ENCODE measurements around the gene DYDC1. TPM values are rescaled to one million over a fixed set of nuclear protein-coding genes. Genes with fewer than 3 reads are reported as not detected.

The DYDC1 gene
- total and polyA plus RNA-seq, 8 donors, result not detected

DNA sequence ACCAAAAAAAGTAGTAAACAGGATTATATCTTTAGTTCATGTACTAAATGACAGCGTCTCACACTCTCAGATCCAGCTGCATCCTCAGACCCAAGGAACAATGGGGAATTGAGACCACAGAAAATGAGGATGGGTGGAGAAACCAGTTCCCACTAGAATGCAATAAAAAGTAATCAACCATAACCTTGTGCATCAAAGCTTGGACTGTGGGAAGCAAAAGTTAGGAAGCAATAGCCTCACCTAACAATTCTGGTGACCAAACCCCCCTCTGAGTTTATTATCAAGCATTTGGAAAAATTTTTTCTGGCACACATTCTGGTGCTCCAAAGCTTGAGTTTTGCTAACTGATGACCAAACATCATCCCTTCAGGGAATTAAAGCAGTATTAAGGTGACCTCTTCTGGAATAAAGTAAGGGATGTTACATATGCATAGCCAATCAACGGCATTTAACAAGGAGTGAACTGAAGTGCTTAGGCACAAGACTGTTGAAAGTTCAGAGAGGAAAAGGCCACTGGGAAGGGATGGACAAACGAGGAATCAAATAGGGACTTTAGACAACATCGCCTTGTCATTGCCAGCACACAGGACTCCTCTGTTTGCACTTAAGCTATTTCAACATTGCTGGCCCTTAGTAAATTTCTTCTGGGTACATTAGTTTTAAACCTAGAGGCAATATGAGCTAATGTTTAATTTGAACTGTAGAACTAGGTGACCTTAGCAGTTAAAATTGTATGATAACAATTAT, 65.9 kb downstream of the DYDC1 start:
- FAIRE-seq, result no peak
- Histone ChIP-seq H3K4me3 (no peak overlapping the region), H3K36me3 (no peaks in the 10 kb centered on the region), H3K27me3 (no peaks in the 10 kb centered on the region), H3K9me3 (no peaks in the 10 kb centered on the region), H3K4me1 (peaks cover 14 to 26% (median 15%) of the 10 kb centered on the region in 3 donors), H3K27ac (peak overlapping the region in 3 of 4 donors; percentile 67 to 85 (median 80))
- WGBS, 2 donors, result 18 to 20% methylated on average over 4 of the region's 4 CpGs
- ATAC-seq, result peak in 2 of 4 donors; percentile 3 to 14
- intact Hi-C loops (cut with DNase I), result no loop called here
- no peak for DNase-seq
- TF ChIP-seq, protein P1, sequence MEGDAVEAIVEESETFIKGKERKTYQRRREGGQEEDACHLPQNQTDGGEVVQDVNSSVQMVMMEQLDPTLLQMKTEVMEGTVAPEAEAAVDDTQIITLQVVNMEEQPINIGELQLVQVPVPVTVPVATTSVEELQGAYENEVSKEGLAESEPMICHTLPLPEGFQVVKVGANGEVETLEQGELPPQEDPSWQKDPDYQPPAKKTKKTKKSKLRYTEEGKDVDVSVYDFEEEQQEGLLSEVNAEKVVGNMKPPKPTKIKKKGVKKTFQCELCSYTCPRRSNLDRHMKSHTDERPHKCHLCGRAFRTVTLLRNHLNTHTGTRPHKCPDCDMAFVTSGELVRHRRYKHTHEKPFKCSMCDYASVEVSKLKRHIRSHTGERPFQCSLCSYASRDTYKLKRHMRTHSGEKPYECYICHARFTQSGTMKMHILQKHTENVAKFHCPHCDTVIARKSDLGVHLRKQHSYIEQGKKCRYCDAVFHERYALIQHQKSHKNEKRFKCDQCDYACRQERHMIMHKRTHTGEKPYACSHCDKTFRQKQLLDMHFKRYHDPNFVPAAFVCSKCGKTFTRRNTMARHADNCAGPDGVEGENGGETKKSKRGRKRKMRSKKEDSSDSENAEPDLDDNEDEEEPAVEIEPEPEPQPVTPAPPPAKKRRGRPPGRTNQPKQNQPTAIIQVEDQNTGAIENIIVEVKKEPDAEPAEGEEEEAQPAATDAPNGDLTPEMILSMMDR (IDR thresholded peaks at IDR 0.05), result no peak

DNA sequence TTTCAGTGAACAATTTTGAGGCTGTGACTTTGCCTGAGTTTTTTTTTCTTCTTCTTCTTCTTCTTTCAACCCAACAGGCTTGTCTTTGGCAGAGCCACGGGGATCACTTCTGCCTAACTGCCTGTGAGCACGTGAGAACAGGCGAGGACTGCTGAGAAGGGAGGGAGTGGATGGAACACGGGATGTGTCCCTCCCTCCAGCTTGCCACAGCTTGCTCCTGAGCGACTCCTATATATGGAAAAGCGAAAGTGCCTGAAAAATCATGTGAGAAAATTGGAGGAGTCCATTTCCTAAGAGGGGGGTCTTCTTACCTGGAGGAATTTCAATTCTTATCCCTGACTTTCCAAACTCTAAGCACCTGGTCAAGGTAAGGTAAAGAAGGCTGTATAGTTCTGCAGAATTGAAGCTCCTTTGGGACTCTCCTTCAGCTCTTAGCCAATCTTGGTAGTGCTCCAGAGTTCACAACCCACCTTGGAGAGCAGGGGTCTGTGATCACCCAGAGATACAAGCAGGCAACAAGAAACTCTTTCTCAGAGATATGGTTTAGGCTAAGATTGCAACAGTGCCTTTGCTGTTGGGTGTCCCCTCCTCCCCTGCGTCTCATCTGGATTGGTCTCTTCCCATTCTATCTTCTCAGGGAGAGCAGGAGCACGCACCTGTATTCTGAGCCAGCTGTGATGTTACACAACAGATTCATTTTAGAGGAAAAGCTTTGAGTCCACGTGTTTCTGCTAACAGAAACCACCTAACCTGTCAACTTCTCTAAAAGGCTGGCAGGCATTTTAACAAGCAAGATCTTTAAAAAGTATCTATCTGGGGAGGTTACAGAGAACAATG, 66.9 kb downstream of the DYDC1 start, which contains the start of gene MAT1A:
Gene MAT1A (minus strand): TSS at position 208 of the 837 bp plus-strand sequence. CDS start 235 bp downstream, outside the sequence.
- FAIRE-seq, result no peak
- TF ChIP-seq, protein P1 (IDR thresholded peaks at IDR 0.05), result no peak
- DNase-seq, result peak; percentile 66 to 82 (median 72)
- WGBS, 2 donors, result 10 to 14% methylated on average over 9 of the region's 9 CpGs
- intact Hi-C loops (cut with DNase I), result no loop called here
- Histone ChIP-seq H3K36me3 (no peaks in the 10 kb centered on the region), H3K27ac (peak within 1 kb of the TSS; percentile 39 to 85 (median 74)), H3K4me1 (peaks cover 14 to 26% (median 15%) of the 10 kb centered on the region in 3 donors), H3K4me3 (peak within 1 kb of the TSS in 3 of 4 donors; percentile 3 to 22 (median 21)), H3K9me3 (no peaks in the 10 kb centered on the region), H3K27me3 (no peaks in the 10 kb centered on the region)
- ATAC-seq, result peak; percentile 86 to 90 (median 88)

DNA sequence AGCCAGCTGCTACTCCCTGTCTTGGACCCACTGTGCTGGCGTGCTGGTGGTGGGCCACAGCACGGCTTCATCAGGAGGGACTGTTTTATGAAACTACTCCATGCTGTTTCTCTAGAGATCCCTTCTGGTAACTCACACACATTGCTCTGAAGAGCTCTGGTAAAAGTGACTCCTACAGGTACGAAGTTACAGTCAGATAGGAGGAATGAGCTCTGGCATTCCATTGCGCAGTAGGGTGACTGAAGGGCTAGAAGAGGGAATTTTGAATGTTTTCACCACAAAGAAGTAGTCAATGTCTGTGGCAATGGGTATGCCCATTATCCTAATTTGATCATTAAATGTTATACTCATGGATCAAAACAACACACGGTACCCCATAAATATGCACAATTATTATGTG, 67.7 kb downstream of the DYDC1 start:
- Histone ChIP-seq H3K27me3 (no peaks in the 10 kb centered on the region), H3K4me3 (peak overlapping the region in 3 of 4 donors; percentile 3 to 22 (median 21)), H3K4me1 (peaks cover 14 to 26% (median 15%) of the 10 kb centered on the region in 3 donors), H3K27ac (peak overlapping the region in 2 of 4 donors; percentile 80 to 85), H3K36me3 (no peaks in the 10 kb centered on the region), H3K9me3 (no peaks in the 10 kb centered on the region)
- DNase-seq (no peak), FAIRE-seq (no peak), ATAC-seq (peak; percentile 26 to 63 (median 50))
- intact Hi-C loops (cut with DNase I), result no loop called here
- TF ChIP-seq, protein P1 (IDR thresholded peaks at IDR 0.05), result no peak
- 42 to 50% methylated on average over 5 of the region's 5 CpGs for WGBS, 2 donors

Other genes with a start within 250 kb of the DYDC1 start
- 1 to 10 TPM in 4 of 6 donors, under 1 TPM in 2; 0.63 to 6.7 (median 2.8) TPM for gene PLAC9, start 224.0 kb downstream of the DYDC1 start, total RNA-seq
- 10 to 100 TPM in 1 of 2 donors, 1 to 10 TPM in 1; 7.6 to 14.6 TPM for gene PLAC9, start 224.0 kb downstream of the DYDC1 start, polyA plus RNA-seq
- 100 to 1,000 TPM in 2 of 6 donors, 10 to 100 TPM in 4; 74.0 to 140 (median 91.8) TPM for gene ANXA11, start 151.2 kb downstream of the DYDC1 start, total RNA-seq
- 100 to 1,000 TPM; 128 to 193 TPM for gene ANXA11, start 151.2 kb downstream of the DYDC1 start, polyA plus RNA-seq
- gene MAT1A, start 67.1 kb downstream of the DYDC1 start, total RNA-seq, result 10 to 100 TPM in 3 of 6 donors, 1 to 10 TPM in 3; 7.0 to 15.6 (median 10.0) TPM
- gene MAT1A, start 67.1 kb downstream of the DYDC1 start, polyA plus RNA-seq, result 1 to 10 TPM; 4.7 to 8.2 TPM
- under 1 TPM in 2 of 6 donors, not detected in 4; 0.32 to 0.44 TPM for gene DYDC2, start within 50 bp of the DYDC1 start, total RNA-seq
- gene DYDC2, start within 50 bp of the DYDC1 start, polyA plus RNA-seq, result under 1 TPM; 0.05 to 0.15 TPM
- 10 to 100 TPM; 18.2 to 39.8 (median 26.8) TPM for gene PRXL2A, start 51.8 kb upstream of the DYDC1 start, total RNA-seq
- 10 to 100 TPM; 18.6 to 38.4 TPM for gene PRXL2A, start 51.8 kb upstream of the DYDC1 start, polyA plus RNA-seq
- 10 to 100 TPM; 20.5 to 61.9 (median 26.2) TPM for gene TSPAN14, start 97.6 kb upstream of the DYDC1 start, total RNA-seq
- gene TSPAN14, start 97.6 kb upstream of the DYDC1 start, polyA plus RNA-seq, result 10 to 100 TPM; 10.6 to 18.8 TPM
- gene SH2D4B, start 181.1 kb upstream of the DYDC1 start, total RNA-seq, result not detected
- gene SH2D4B, start 181.1 kb upstream of the DYDC1 start, polyA plus RNA-seq, result under 1 TPM in 1 of 2 donors, not detected in 1; 0.02 TPM